GM18858 (cell line): ENCODE results near the gene ANO1.

Experiments used
- ATAC-seq: cut with Tn5 transposase; IDR thresholded peaks from one replicate; pipeline ENCODE4 v1.9.1; 2021; ENCODE audit not compliant: unreplicated experiment

Gene ANO1

DNA sequence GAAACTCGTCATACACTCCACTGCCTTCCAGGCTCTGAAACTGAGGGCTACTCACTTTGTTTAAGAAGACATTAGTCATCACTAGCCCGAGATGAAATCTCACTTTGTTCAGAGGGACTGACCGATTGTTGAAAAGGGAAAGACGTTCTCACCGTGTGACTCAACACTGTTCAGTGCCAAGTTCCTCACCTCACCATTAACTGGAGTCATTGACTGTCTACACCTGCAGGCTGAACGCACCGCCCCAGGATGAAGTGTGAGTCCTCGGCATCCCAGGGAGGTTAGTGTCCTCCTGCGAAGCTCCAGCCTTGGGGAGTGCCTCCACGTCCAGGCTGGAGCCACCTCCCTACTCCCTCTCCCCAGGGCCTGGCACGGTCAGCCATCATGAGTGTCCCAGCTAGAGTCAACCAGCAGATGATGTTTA is 155.4 kb downstream of the ANO1 start:
- ATAC-seq = no peak

DNA sequence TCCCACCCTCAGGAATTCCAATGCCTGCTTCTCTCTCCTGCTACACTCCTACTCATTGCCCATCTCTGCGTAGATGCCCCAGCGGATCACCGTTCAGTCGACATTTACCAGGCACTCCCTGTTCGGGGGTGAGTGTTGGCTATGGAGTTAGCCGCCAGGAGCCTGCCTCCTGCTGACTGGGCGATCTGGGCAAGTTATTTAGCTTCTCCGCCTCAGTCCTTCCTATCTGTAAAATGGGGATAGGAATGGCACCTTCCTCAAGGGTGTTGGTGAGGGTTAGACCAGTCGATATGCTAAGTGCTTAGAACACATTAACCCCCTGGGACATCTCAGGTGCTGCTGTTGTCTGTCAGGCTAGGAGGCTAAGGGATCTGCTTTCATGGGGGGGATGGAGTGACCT is 155.8 kb downstream of the ANO1 start:
- no peak for ATAC-seq
